ENCODE results near the gene VWA5B1.

DNA sequence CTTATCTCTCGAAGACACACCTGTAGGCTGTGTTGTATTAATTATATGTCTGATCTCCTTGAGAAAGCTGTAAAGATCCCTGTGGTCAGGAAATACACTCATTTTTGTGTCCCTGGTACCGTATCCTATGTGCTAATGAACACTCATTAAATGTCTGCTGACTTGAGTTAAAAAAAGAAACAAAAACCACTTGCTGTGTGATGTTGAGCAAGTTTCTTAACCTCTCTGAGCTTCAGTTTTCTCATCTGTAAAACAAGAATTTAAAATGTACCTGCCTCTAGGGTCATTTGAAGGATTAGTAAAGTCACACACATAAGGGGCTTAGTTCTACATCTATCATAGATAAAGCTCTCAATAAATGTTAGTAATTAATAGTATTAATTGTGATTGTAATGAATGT, 91.3 kb downstream of the VWA5B1 start:
- TF ChIP-seq RAD21 (IDR thresholded peaks at IDR 0.05; ENCODE audit: insufficient read depth, low read depth, low read length) (no peak), MXI1 (IDR thresholded peaks at IDR 0.05; ENCODE audit: low read depth, low read length) (no peak), EGR1 (IDR thresholded peaks at IDR 0.05; ENCODE audit: borderline replicate concordance in 1 of 2, low read depth in 2 of 2, low read length in 2 of 2) (no peak), EP300 (IDR thresholded peaks at IDR 0.05; ENCODE audit: borderline replicate concordance in 1 of 2, control insufficient read depth in 1 of 2, low read depth in 2 of 2, low read length in 2 of 2) (no peak), ASH2L (IDR thresholded peaks at IDR 0.05; ENCODE audit: borderline replicate concordance, low read depth) (no peak)
